Panc1 (cell line): ENCODE results near the gene ZSWIM3. TPM values are rescaled to one million over a fixed set of nuclear protein-coding genes. Genes with fewer than 3 reads are reported as not detected.

Source experiments
- ATAC-seq: fragments of 200-7000 bp; cut with Tn5 transposase; 2 replicates; pipeline ENCODE4 v1.9.1; 2020; ENCODE audit warnings: mild to moderate bottlenecking, moderate library complexity
- BruUV-seq: library from RNA; stranded (reverse); fragments of 400-500 nt; replicated peaks from 2 replicates; lab custom pipeline; 2021; lab: Mats Ljungman, UMichigan
- CTCF ChIA-PET: fragments of 300-600 bp; sonication (Branson Sonifier 250); formaldehyde crosslinking; loops from one replicate; lab custom pipeline; 2022; ENCODE audit warnings: antibody characterized with exemption; lab: Charles Lee
- POLR2A ChIA-PET: fragments of 300-600 bp; sonication (Branson Sonifier 250); formaldehyde crosslinking; loops from one replicate; lab custom pipeline; 2022; ENCODE audit warnings: antibody characterized with exemption; lab: Charles Lee
- DNase-seq: peaks from one replicate; pipeline ENCODE4 v3.0.0-alpha.2; 2010; ENCODE audit warnings: low read depth, low spot score
- H3K27ac ChIP-seq: 2 replicates; pipeline ENCODE4 v1.5.1; 2011; ENCODE audit warnings: mild to moderate bottlenecking, low read length, inconsistent platforms
- H3K27me3 ChIP-seq: fragments of 200-500 bp; sonication (Bioruptor generic); 2 replicates; pipeline ENCODE4 v1.6.0; 2014; ENCODE audit warnings: low read length, inconsistent platforms; ENCODE audit not compliant: control insufficient read depth, insufficient read depth
- H3K36me3 ChIP-seq: fragments of 200-500 bp; sonication (Bioruptor generic); 2 replicates; pipeline ENCODE4 v1.5.1; 2014; ENCODE audit warnings: inconsistent platforms, mild to moderate bottlenecking, low read length, moderate library complexity; ENCODE audit not compliant: control insufficient read depth, insufficient read depth
- H3K4me1 ChIP-seq: 2 replicates; pipeline ENCODE4 v1.5.1; 2011; ENCODE audit warnings: inconsistent platforms, mild to moderate bottlenecking, low read length, moderate library complexity; ENCODE audit not compliant: control insufficient read depth, insufficient read depth
- H3K4me3 ChIP-seq, 2 experiments: 2 replicates each; pipeline ENCODE4 v1.5.1; 2011 to 2012; ENCODE audit warnings: low read depth in 2 of 2, low read length in 2 of 2, mild to moderate bottlenecking in 2 of 2, inconsistent platforms in 1 of 2, moderate library complexity in 1 of 2
- H3K9me3 ChIP-seq: fragments of 200-500 bp; sonication (Bioruptor generic); 2 replicates; pipeline ENCODE4 v1.5.1; 2014; ENCODE audit warnings: low read depth, mild to moderate bottlenecking, inconsistent platforms, low read length, moderate library complexity; ENCODE audit not compliant: control insufficient read depth, insufficient read depth
- POLR2AphosphoS5 ChIP-seq: IDR thresholded peaks from 2 replicates; pipeline ENCODE4 v1.6.1; 2012; ENCODE audit warnings: mild to moderate bottlenecking, low read depth, low read length, moderate library complexity
- SIN3A ChIP-seq: IDR thresholded peaks from 2 replicates; pipeline ENCODE4 v1.6.1; 2012; ENCODE audit warnings: low read depth, mild to moderate bottlenecking, low read length, moderate library complexity, borderline replicate concordance; ENCODE audit not compliant: insufficient read depth
- TCF7L2 ChIP-seq: IDR thresholded peaks from 2 replicates; pipeline ENCODE4 v1.6.1; 2011; ENCODE audit warnings: mild to moderate bottlenecking, low read depth, low read length, inconsistent platforms
- in situ Hi-C: cut with HindIII; loops from 2 replicates; pipeline ENCODE4 v1.10.0; 2016; ENCODE audit warnings: low sequenced_read_pairs, low pct_unique_long_range_greater_than_20kb
- intact Hi-C: fragments of 100-400 bp; cut with micrococcal nuclease; formaldehyde crosslinking; loops from one replicate; pipeline ENCODE4 v1.10.0; 2022; ENCODE audit not compliant: unreplicated experiment
- total RNA-seq: library from RNA; stranded (reverse); gene quantifications from one replicate; pipeline ENCODE4 v1.2.1, GENCODE V29; 2021; ENCODE audit not compliant: unreplicated experiment
- TF ChIP-seq, protein P1 (sequence below), 2 experiments: IDR thresholded peaks; 2 replicates each; pipeline ENCODE4 v1.6.1; 2011 to 2012; ENCODE audit warnings: low read depth in 2 of 2, control low read depth in 1 of 2, low read length in 1 of 2, mild to moderate bottlenecking in 1 of 2, moderate library complexity in 1 of 2; ENCODE audit not compliant: insufficient read depth in 1 of 2
- TF ChIP-seq, protein P2 (sequence below): fragments of 450-650 bp; IDR thresholded peaks from 2 replicates; pipeline ENCODE4 v1.5.1; 2017; ENCODE audit warnings: mild to moderate bottlenecking

Gene ZSWIM3
- total RNA-seq, 1 experiment from 2014 or later = 3.6 TPM

DNA sequence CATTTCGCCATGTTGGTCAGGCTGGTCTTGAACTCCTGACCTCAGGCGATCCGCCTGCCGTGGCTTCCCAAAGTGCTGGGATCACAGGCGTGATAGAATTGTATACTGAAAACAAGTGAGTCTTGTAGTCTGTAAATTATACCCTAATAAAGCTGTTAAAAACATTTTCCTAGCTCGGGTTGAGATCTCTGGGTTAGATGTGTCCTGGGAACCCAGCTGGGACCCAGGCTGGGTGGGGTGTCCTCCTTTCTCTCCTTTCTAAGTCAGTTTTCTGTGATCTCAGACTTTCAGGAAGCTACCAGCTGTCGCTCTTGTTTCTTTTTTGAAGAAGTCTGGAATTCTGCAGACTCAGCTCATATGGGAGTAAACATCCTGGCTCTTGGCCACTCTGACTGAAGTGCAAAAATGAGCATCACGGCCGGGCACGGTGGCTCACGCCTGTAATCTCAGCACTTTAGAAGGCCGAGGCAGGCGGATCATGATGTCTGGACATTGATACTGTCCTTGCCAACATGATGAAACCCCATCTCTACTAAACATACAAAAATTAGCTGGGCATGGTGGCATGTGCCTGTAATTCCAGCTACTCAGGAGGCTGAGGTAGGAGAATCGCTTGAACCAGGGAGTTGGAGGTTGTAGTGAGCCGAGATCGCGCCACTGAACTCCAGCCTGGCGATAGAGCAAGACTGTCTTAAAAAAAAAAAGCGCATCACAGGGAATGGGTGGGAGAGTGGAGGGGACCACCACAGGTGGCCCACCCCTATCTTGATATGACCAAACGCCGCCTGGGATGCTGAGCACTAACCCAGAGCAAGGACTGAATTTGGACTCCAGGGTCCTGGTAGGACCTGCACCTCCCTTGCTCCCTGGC, 67.2 kb downstream of the ZSWIM3 start:
- H3K4me3 ChIP-seq = no peak overlapping the region
- ATAC-seq = no peak
- in situ Hi-C loops = no loop called here

DNA sequence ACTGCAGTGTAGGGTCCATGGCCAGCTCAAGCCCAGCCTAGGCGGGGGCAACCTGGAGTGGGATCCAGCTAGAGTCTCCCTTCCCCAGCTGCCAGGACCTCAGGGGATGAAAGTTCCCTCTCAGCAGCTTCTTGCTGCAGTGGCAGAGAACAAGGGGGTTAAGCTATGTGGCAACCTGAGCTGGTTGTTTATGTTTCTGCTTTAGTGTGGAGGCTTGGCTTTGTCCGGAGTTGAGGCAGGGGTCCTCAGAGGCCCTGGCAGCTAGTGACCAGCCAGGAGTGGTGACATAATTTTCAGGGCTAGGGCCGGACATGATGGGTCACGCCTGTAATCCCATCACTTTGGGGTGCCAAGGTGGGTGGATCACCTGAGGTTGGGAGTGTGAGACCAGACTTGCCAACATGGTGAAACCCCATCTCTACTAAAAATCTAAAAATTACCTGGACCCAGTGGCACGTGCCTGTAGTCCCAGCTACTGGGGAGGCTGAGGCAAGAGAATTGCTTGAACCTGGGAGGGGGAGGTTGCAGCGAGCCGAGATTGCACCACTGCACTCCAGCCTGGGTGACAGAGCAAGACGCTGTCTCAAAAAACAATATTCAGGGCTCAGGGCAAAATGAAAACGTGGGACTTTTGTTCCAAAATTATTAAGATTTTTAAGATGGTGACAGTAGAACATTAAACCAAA, 68.5 kb downstream of the ZSWIM3 start:
- no peaks in the 10 kb centered on the region for H3K27me3 ChIP-seq
- in situ Hi-C loops (no loop called here), intact Hi-C loops (no loop called here)
- TF ChIP-seq POLR2AphosphoS5 (no peak), SIN3A (no peak), TCF7L2 (no peak)
- TF ChIP-seq, protein P1, sequence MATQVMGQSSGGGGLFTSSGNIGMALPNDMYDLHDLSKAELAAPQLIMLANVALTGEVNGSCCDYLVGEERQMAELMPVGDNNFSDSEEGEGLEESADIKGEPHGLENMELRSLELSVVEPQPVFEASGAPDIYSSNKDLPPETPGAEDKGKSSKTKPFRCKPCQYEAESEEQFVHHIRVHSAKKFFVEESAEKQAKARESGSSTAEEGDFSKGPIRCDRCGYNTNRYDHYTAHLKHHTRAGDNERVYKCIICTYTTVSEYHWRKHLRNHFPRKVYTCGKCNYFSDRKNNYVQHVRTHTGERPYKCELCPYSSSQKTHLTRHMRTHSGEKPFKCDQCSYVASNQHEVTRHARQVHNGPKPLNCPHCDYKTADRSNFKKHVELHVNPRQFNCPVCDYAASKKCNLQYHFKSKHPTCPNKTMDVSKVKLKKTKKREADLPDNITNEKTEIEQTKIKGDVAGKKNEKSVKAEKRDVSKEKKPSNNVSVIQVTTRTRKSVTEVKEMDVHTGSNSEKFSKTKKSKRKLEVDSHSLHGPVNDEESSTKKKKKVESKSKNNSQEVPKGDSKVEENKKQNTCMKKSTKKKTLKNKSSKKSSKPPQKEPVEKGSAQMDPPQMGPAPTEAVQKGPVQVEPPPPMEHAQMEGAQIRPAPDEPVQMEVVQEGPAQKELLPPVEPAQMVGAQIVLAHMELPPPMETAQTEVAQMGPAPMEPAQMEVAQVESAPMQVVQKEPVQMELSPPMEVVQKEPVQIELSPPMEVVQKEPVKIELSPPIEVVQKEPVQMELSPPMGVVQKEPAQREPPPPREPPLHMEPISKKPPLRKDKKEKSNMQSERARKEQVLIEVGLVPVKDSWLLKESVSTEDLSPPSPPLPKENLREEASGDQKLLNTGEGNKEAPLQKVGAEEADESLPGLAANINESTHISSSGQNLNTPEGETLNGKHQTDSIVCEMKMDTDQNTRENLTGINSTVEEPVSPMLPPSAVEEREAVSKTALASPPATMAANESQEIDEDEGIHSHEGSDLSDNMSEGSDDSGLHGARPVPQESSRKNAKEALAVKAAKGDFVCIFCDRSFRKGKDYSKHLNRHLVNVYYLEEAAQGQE (IDR thresholded peaks at IDR 0.05; ENCODE audit: insufficient read depth in 1 of 2, low read depth in 2 of 2, low read length in 1 of 2) = no peak
- TF ChIP-seq, protein P2, sequence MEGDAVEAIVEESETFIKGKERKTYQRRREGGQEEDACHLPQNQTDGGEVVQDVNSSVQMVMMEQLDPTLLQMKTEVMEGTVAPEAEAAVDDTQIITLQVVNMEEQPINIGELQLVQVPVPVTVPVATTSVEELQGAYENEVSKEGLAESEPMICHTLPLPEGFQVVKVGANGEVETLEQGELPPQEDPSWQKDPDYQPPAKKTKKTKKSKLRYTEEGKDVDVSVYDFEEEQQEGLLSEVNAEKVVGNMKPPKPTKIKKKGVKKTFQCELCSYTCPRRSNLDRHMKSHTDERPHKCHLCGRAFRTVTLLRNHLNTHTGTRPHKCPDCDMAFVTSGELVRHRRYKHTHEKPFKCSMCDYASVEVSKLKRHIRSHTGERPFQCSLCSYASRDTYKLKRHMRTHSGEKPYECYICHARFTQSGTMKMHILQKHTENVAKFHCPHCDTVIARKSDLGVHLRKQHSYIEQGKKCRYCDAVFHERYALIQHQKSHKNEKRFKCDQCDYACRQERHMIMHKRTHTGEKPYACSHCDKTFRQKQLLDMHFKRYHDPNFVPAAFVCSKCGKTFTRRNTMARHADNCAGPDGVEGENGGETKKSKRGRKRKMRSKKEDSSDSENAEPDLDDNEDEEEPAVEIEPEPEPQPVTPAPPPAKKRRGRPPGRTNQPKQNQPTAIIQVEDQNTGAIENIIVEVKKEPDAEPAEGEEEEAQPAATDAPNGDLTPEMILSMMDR = no peak
- H3K9me3 ChIP-seq = no peaks in the 10 kb centered on the region
- ATAC-seq = no peak
- CTCF ChIA-PET = interaction anchor here (1.6 kb wide), 1 partner anchor 36 kb away, joined by 3 read pairs; no protein-coding TSS in a partner anchor
- no peaks in the 10 kb centered on the region for H3K4me1 ChIP-seq
- H3K27ac ChIP-seq = no peak overlapping the region
- POLR2A ChIA-PET = no interaction called here
- DNase-seq = no peak
- no peak overlapping the region for H3K4me3 ChIP-seq
- no peaks in the 10 kb centered on the region for H3K36me3 ChIP-seq
- no TSS peak for BruUV-seq

More for the DNA sequence above, 67.2 kb downstream of the ZSWIM3 start:
- Histone ChIP-seq H3K9me3 (no peaks in the 10 kb centered on the region), H3K36me3 (no peaks in the 10 kb centered on the region), H3K4me1 (no peaks in the 10 kb centered on the region), H3K27ac (no peak overlapping the region), H3K27me3 (no peaks in the 10 kb centered on the region)
- TF ChIP-seq, protein P1 (IDR thresholded peaks at IDR 0.05; ENCODE audit: insufficient read depth in 1 of 2, low read depth in 2 of 2, low read length in 1 of 2) = no peak
- TF ChIP-seq SIN3A (no peak), TCF7L2 (no peak)
- no peak for DNase-seq
- ChIA-PET POLR2A (interaction anchor here (0.7 to 0.8 kb wide), 2 partner anchors 10 to 19 kb away, joined by 4 to 6 read pairs; partner anchors contain the start of gene PCIF1), CTCF (no interaction called here)
- intact Hi-C loops = no loop called here
- BruUV-seq = no TSS peak
